ENCODE measurements around the gene AHR. TPM values are rescaled to one million over a fixed set of nuclear protein-coding genes. Genes with fewer than 3 reads are reported as not detected.
"Not testable (repeated sequence)": the region's sequence is repeated elsewhere in the genome, so short reads cannot be mapped to it uniquely, and the experiment has no call there.

AHR gene
- total RNA-seq, 1 experiment from 2014 or later: 122 TPM

- no peak for DNase-seq (ENCODE audit: extremely low read depth, low read depth)
Observed at GRCh38 chr7:17336168-17336567, 37.7 kb downstream of the AHR start.

GRCh38 chr7:17339139-17339538 lies 40.7 kb downstream of the AHR start:
- DNase-seq (ENCODE audit: extremely low read depth, low read depth): no peak

- no peak for DNase-seq (ENCODE audit: extremely low read depth, low read depth)
Observed at GRCh38 chr7:17339952-17340351, 41.5 kb downstream of the AHR start.

GRCh38 chr7:17340655-17341054 lies 42.2 kb downstream of the AHR start:
- no peak for DNase-seq (ENCODE audit: extremely low read depth, low read depth)

GRCh38 chr7:17342756-17343155 lies 44.3 kb downstream of the AHR start:
- DNase-seq (ENCODE audit: extremely low read depth, low read depth): no peak

- no peak for DNase-seq (ENCODE audit: extremely low read depth, low read depth)
Observed at GRCh38 chr7:17347401-17347800, 48.9 kb downstream of the AHR start.

GRCh38 chr7:17348932-17349331 lies 50.5 kb downstream of the AHR start:
- not testable (repeated sequence) for DNase-seq (ENCODE audit: extremely low read depth, low read depth)

GRCh38 chr7:17350321-17350720 lies 51.9 kb downstream of the AHR start:
- DNase-seq (ENCODE audit: extremely low read depth, low read depth): not testable (repeated sequence)

- not testable (repeated sequence) for DNase-seq (ENCODE audit: extremely low read depth, low read depth)
Observed at GRCh38 chr7:17353650-17354419, 55.4 kb downstream of the AHR start.

GRCh38 chr7:17354473-17354872 lies 56.0 kb downstream of the AHR start:
- no peak for DNase-seq (ENCODE audit: extremely low read depth, low read depth)

- no peak for DNase-seq (ENCODE audit: extremely low read depth, low read depth)
Observed at GRCh38 chr7:17355050-17355449, 56.6 kb downstream of the AHR start.

- DNase-seq (ENCODE audit: extremely low read depth, low read depth): no peak
Observed at GRCh38 chr7:17357952-17358351, 59.5 kb downstream of the AHR start.

GRCh38 chr7:17359610-17360009 lies 61.2 kb downstream of the AHR start:
- no peak for DNase-seq (ENCODE audit: extremely low read depth, low read depth)

- DNase-seq (ENCODE audit: extremely low read depth, low read depth): no peak
Observed at GRCh38 chr7:17362439-17363105, 64.1 kb downstream of the AHR start.

GRCh38 chr7:17364671-17365070 lies 66.2 kb downstream of the AHR start:
- DNase-seq (ENCODE audit: extremely low read depth, low read depth): no peak

GRCh38 chr7:17365775-17366174 lies 67.3 kb downstream of the AHR start:
- no peak for DNase-seq (ENCODE audit: extremely low read depth, low read depth)

GRCh38 chr7:17367502-17367901 lies 69.0 kb downstream of the AHR start:
- DNase-seq (ENCODE audit: extremely low read depth, low read depth): no peak

GRCh38 chr7:17368856-17369524 lies 70.5 kb downstream of the AHR start:
- peak; percentile 64 for DNase-seq (ENCODE audit: extremely low read depth, low read depth)

- peak; percentile 85 for DNase-seq (ENCODE audit: extremely low read depth, low read depth)
Observed at GRCh38 chr7:17369691-17370426, 71.4 kb downstream of the AHR start.

- DNase-seq (ENCODE audit: extremely low read depth, low read depth): peak; percentile 72
Observed at GRCh38 chr7:17370901-17371585, 72.6 kb downstream of the AHR start.
